Caco-2 (cell line): ENCODE results near the gene HES2. TPM values are rescaled to one million over a fixed set of nuclear protein-coding genes. Genes with fewer than 3 reads are reported as not detected.
A peak's percentile ranks its signal among the peaks of the same experiment; 100 is the strongest.
"Not testable (repeated sequence)": the region's sequence is repeated elsewhere in the genome, so short reads cannot be mapped to it uniquely, and the experiment has no call there.

Source experiments
- BruUV-seq: library from RNA; stranded (reverse); fragments of 400-500 nt; replicated peaks from 2 replicates; lab custom pipeline; 2021; lab: Mats Ljungman, UMichigan
- CTCF ChIA-PET: fragments of 300-600 bp; sonication (Branson Sonifier 250); formaldehyde crosslinking; loops from one replicate; lab custom pipeline; 2022; ENCODE audit warnings: antibody characterized with exemption; lab: Charles Lee
- POLR2A ChIA-PET: fragments of 300-600 bp; sonication (Branson Sonifier 250); formaldehyde crosslinking; loops from one replicate; lab custom pipeline; 2022; ENCODE audit warnings: antibody characterized with exemption; lab: Charles Lee
- DNase-seq, 2 experiments: peaks; one replicate each; pipeline versions ENCODE4 v3.0.0 to v3.0.0-alpha.2; 2020 to 2022
- H3K27me3 ChIP-seq: replicated peaks from 2 replicates; pipeline ENCODE4 v1.6.0; 2011; ENCODE audit warnings: low read length; ENCODE audit not compliant: control insufficient read depth, insufficient read depth
- H3K36me3 ChIP-seq: 2 replicates; pipeline ENCODE4 v1.5.1; 2011; ENCODE audit warnings: low read length; ENCODE audit not compliant: control insufficient read depth, insufficient read depth
- H3K4me1 ChIP-seq: fragments of 250-450 bp; sonication (Bioruptor Pico); 2 replicates; pipeline ENCODE4 v1.5.1; 2020; ENCODE audit warnings: mild to moderate bottlenecking
- H3K4me3 ChIP-seq: 2 replicates; pipeline ENCODE4 v1.5.1; 2011; ENCODE audit warnings: low read depth, mild to moderate bottlenecking, control low read depth, low read length
- H3K9me3 ChIP-seq: fragments of 250-450 bp; sonication (Bioruptor Pico); 2 replicates; pipeline ENCODE4 v1.5.1; 2020; ENCODE audit warnings: mild to moderate bottlenecking, moderate library complexity
- H3K27ac Mint-ChIP-seq: one replicate; pipeline ENCODE4 v1.8.0; 2022; ENCODE audit warnings: mixed read lengths; ENCODE audit not compliant: unreplicated experiment
- H3K27me3 Mint-ChIP-seq: one replicate; pipeline ENCODE4 v1.8.0; 2022; ENCODE audit warnings: mixed read lengths; ENCODE audit not compliant: insufficient read depth, unreplicated experiment
- H3K36me3 Mint-ChIP-seq: one replicate; pipeline ENCODE4 v1.8.0; 2022; ENCODE audit warnings: mild to moderate bottlenecking, mixed read lengths; ENCODE audit not compliant: insufficient read depth, unreplicated experiment
- H3K4me1 Mint-ChIP-seq: one replicate; pipeline ENCODE4 v1.8.0; 2022; ENCODE audit warnings: low read depth, mixed read lengths; ENCODE audit not compliant: unreplicated experiment
- H3K4me3 Mint-ChIP-seq: one replicate; pipeline ENCODE4 v1.8.0; 2022; ENCODE audit warnings: mild to moderate bottlenecking, moderate library complexity, mixed read lengths; ENCODE audit not compliant: unreplicated experiment
- H3K9me3 Mint-ChIP-seq: one replicate; pipeline ENCODE4 v1.8.0; 2022; ENCODE audit warnings: mixed read lengths; ENCODE audit not compliant: unreplicated experiment
- intact Hi-C: fragments of 100-400 bp; cut with micrococcal nuclease; formaldehyde crosslinking; loops from one replicate; pipeline ENCODE4 v1.10.0; 2022; ENCODE audit not compliant: unreplicated experiment
- total RNA-seq: library from RNA; stranded (reverse); gene quantifications from 2 replicates; pipeline ENCODE4 v1.2.3, GENCODE V29; 2022
- TF ChIP-seq, protein P1 (sequence below), 2 experiments: fragments of 200-600 bp in 1 of 2; IDR thresholded peaks; 1 replicate in 1 of 2; 2 replicates in 1 of 2; pipeline versions ENCODE4 v1.5.1 to v1.8.0; 2011 to 2022; ENCODE audit warnings: antibody characterized with exemption in 1 of 2, control low read depth in 1 of 2, inconsistent platforms in 1 of 2, low read depth in 1 of 2, low read length in 1 of 2, mild to moderate bottlenecking in 1 of 2, moderate library complexity in 1 of 2; ENCODE audit not compliant: insufficient read depth in 1 of 2, severe bottlenecking in 1 of 2, unreplicated experiment in 1 of 2

The HES2 gene
- total RNA-seq, 1 experiment from 2014 or later = 0.91 TPM

DNA sequence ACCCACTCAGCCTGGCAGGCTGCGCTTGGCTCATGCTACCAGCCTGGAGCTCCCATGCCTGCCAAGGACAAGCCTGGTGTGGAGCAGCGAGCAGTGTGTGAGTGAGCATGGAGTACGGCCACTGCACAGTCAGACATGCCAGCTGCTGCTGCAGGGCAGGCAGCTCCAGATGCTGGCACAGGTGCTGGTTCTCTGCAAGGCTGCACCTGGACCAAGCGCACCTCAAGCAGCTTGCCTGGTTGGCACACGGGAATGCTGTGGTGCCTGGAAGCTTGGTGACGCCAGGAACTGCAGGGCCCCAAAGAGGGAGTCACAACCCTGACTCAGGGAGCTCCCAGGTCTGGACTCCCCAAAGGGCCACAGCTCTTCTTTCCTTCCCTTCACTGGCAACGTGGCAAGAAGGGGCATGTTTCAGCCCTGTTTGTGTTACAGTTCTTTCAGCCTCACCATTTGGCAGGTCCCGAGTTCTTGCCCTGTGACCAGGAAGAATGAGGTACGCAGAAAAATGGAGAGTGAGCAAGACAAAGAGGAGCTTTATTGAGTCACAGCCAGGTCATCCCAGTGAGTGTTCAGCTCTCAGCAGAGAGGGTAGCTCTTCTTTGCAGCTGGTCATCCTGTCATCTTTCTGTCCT is 52.2 kb downstream of the HES2 start:
- Histone ChIP-seq H3K27me3 (no peaks in the 10 kb centered on the region), H3K4me1 (peaks cover 9% of the 10 kb centered on the region), H3K4me3 (no peak overlapping the region), H3K36me3 (no peaks in the 10 kb centered on the region), H3K9me3 (no peaks in the 10 kb centered on the region)
- BruUV-seq = no TSS peak
- Mint-ChIP-seq H3K9me3 (peaks cover 9% of the 10 kb centered on the region), H3K4me1 (peaks cover 7% of the 10 kb centered on the region), H3K27ac (no peak overlapping the region), H3K36me3 (peaks cover 5% of the 10 kb centered on the region), H3K4me3 (no peak overlapping the region), H3K27me3 (no peaks in the 10 kb centered on the region)
- intact Hi-C loops = no loop called here
- CTCF ChIA-PET = interaction anchor here (0.8 kb wide), 1 partner anchor 119 kb away, joined by 4 read pairs; no protein-coding TSS in a partner anchor
- POLR2A ChIA-PET = no interaction called here
- TF ChIP-seq, protein P1, sequence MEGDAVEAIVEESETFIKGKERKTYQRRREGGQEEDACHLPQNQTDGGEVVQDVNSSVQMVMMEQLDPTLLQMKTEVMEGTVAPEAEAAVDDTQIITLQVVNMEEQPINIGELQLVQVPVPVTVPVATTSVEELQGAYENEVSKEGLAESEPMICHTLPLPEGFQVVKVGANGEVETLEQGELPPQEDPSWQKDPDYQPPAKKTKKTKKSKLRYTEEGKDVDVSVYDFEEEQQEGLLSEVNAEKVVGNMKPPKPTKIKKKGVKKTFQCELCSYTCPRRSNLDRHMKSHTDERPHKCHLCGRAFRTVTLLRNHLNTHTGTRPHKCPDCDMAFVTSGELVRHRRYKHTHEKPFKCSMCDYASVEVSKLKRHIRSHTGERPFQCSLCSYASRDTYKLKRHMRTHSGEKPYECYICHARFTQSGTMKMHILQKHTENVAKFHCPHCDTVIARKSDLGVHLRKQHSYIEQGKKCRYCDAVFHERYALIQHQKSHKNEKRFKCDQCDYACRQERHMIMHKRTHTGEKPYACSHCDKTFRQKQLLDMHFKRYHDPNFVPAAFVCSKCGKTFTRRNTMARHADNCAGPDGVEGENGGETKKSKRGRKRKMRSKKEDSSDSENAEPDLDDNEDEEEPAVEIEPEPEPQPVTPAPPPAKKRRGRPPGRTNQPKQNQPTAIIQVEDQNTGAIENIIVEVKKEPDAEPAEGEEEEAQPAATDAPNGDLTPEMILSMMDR (IDR thresholded peaks at IDR 0.05; ENCODE audit: insufficient read depth in 1 of 2, low read depth in 1 of 2, low read length in 1 of 2, severe bottlenecking in 1 of 2, unreplicated experiment in 1 of 2) = no peak
- DNase-seq = no peak

- Histone ChIP-seq H3K4me3 (no peak overlapping the region), H3K27me3 (no peaks in the 10 kb centered on the region), H3K4me1 (peaks cover 24% of the 10 kb centered on the region), H3K36me3 (no peaks in the 10 kb centered on the region), H3K9me3 (no peaks in the 10 kb centered on the region)
- Mint-ChIP-seq H3K4me1 (peaks cover 11% of the 10 kb centered on the region), H3K27me3 (no peaks in the 10 kb centered on the region), H3K36me3 (peaks cover 11% of the 10 kb centered on the region), H3K27ac (peak overlapping the region; percentile 77), H3K4me3 (no peak overlapping the region), H3K9me3 (peaks cover 9% of the 10 kb centered on the region)
- no TSS peak for BruUV-seq
- no peak for DNase-seq
- intact Hi-C loops = no loop called here
- TF ChIP-seq, protein P1 (IDR thresholded peaks at IDR 0.05; ENCODE audit: insufficient read depth in 1 of 2, low read depth in 1 of 2, low read length in 1 of 2, severe bottlenecking in 1 of 2, unreplicated experiment in 1 of 2) = no peak
- CTCF ChIA-PET = no interaction called here
- POLR2A ChIA-PET = no interaction called here
Measured at GRCh38 chr1:6365047-6365446, 54.7 kb downstream of the HES2 start.

- peaks cover 33% of the 10 kb centered on the region for H3K4me1 ChIP-seq
- H3K27me3 Mint-ChIP-seq, H3K27ac Mint-ChIP-seq, H3K9me3 Mint-ChIP-seq, intact Hi-C loops, H3K4me3 ChIP-seq, BruUV-seq, H3K27me3 ChIP-seq, H3K9me3 ChIP-seq, H3K36me3 ChIP-seq, H3K4me3 Mint-ChIP-seq: not testable (repeated sequence)
- peak; percentile 47 to 52 for DNase-seq
- ChIA-PET CTCF (interaction anchor here (0.6 to 1.2 kb wide), 2 partner anchors 8 to 62 kb away, joined by 5 read pairs; no protein-coding TSS in a partner anchor), POLR2A (interaction anchor here (0.6 to 1.0 kb wide), 2 partner anchors 9 to 30 kb away, joined by 3 to 4 read pairs; partner anchors contain the start of gene ACOT7)
- Mint-ChIP-seq H3K4me1 (peaks cover 11% of the 10 kb centered on the region), H3K36me3 (peaks cover 11% of the 10 kb centered on the region)
- TF ChIP-seq, protein P1 (IDR thresholded peaks at IDR 0.05; ENCODE audit: insufficient read depth in 1 of 2, low read depth in 1 of 2, low read length in 1 of 2, severe bottlenecking in 1 of 2, unreplicated experiment in 1 of 2) = peak in 1 of 2 experiments; percentile 45
Measured at GRCh38 chr1:6363085-6363884, 56.4 kb downstream of the HES2 start.
